GM23248 (cell line): ENCODE results near the gene TAF1C. TPM values are rescaled to one million over a fixed set of nuclear protein-coding genes. Genes with fewer than 3 reads are reported as not detected.

Experiments used
- DNase-seq: peaks from one replicate; pipeline ENCODE4 v3.0.0-alpha.2; 2015
- H2AFZ ChIP-seq: fragments of 200-600 bp; sonication (generic); 2 replicates; pipeline ENCODE4 v1.6.1; 2016; ENCODE audit warnings: antibody characterized with exemption
- H3F3A ChIP-seq: fragments of 200-600 bp; sonication (generic); 2 replicates; pipeline ENCODE4 v1.6.1; 2016; ENCODE audit warnings: mild to moderate bottlenecking, antibody characterized with exemption, mixed run types; ENCODE audit not compliant: insufficient read depth
- H3K27ac ChIP-seq: fragments of 200-600 bp; sonication (generic); 2 replicates; pipeline ENCODE4 v1.5.1; 2016; ENCODE audit warnings: mild to moderate bottlenecking
- H3K27me3 ChIP-seq: fragments of 200-600 bp; sonication (generic); replicated peaks from 2 replicates; pipeline ENCODE4 v1.6.1; 2016; ENCODE audit warnings: mild to moderate bottlenecking; ENCODE audit not compliant: insufficient read depth
- H3K36me3 ChIP-seq: fragments of 200-600 bp; sonication (generic); 2 replicates; pipeline ENCODE4 v1.6.1; 2016; ENCODE audit warnings: low read depth, mild to moderate bottlenecking
- H3K4me1 ChIP-seq: fragments of 200-600 bp; sonication (generic); 2 replicates; pipeline ENCODE4 v1.6.1; 2016; ENCODE audit warnings: mild to moderate bottlenecking; ENCODE audit not compliant: insufficient read depth
- H3K4me2 ChIP-seq: fragments of 200-600 bp; sonication (generic); one replicate; pipeline ENCODE4 v1.6.1; 2016; ENCODE audit warnings: mild to moderate bottlenecking; ENCODE audit not compliant: unreplicated experiment
- H3K4me3 ChIP-seq: fragments of 200-600 bp; sonication (generic); 2 replicates; pipeline ENCODE4 v1.5.1; 2016; ENCODE audit warnings: mild to moderate bottlenecking
- H3K79me2 ChIP-seq: fragments of 200-600 bp; sonication (generic); 2 replicates; pipeline ENCODE4 v1.6.1; 2016; ENCODE audit warnings: mild to moderate bottlenecking; ENCODE audit not compliant: insufficient read depth
- H3K9ac ChIP-seq: fragments of 200-600 bp; sonication (generic); 2 replicates; pipeline ENCODE4 v1.6.1; 2016; ENCODE audit warnings: mild to moderate bottlenecking
- H3K9me2 ChIP-seq: fragments of 200-600 bp; sonication (generic); 2 replicates; pipeline ENCODE4 v1.6.1; 2016; ENCODE audit warnings: mixed run types, mild to moderate bottlenecking, moderate library complexity; ENCODE audit not compliant: insufficient read depth
- H3K9me3 ChIP-seq: fragments of 200-600 bp; sonication (generic); one replicate; pipeline ENCODE4 v1.6.1; 2017; ENCODE audit warnings: low read depth
- H4K20me1 ChIP-seq: fragments of 200-600 bp; sonication (generic); 2 replicates; pipeline ENCODE4 v1.6.0; 2016; ENCODE audit not compliant: insufficient read depth
- EZH2 ChIP-seq: fragments of 200-600 bp; sonication (generic); IDR thresholded peaks from 2 replicates; pipeline ENCODE4 v1.6.1; 2018; ENCODE audit warnings: antibody characterized with exemption, mild to moderate bottlenecking; ENCODE audit not compliant: insufficient read depth, poor library complexity, severe bottlenecking
- EZH2phosphoT487 ChIP-seq: fragments of 200-600 bp; sonication (generic); IDR thresholded peaks from 2 replicates; pipeline ENCODE4 v1.6.1; 2018; ENCODE audit warnings: antibody characterized with exemption, moderate library complexity, mild to moderate bottlenecking, low read depth; ENCODE audit not compliant: insufficient read depth
- WGBS, 2 experiments: methylation state at CpG; one replicate each; pipeline ENCODE4 v1.1.6; 2015 to 2017; ENCODE audit warnings: low lambda C conversion rate in 2 of 2, low coverage in 1 of 2; ENCODE audit errors: missing lambda C conversion rate in 2 of 2; 5-methylcytosine and 5-hydroxymethylcytosine counted together
- in situ Hi-C: fragments of 300-500 bp; cut with MboI; formaldehyde crosslinking; loops from 2 replicates; pipeline ENCODE4 v1.15.0; 2020
- polyA plus RNA-seq: library from polyadenylated mRNA; unstranded; fragments of >200 nt; fragmentation: Nextera tagmentation; extraction: Ambion mirVana; gene quantifications from 2 replicates; pipeline ENCODE4 v1.2.1, GENCODE V29; 2016
- total RNA-seq: library from RNA; depleted of rRNA; stranded (reverse); fragments of >200 nt; shearing (Covaris generic); gene quantifications from 2 replicates; pipeline ENCODE4 v1.2.3, GENCODE V29; 2014

The TAF1C gene
- total and polyA plus RNA-seq, 2 experiments from 2014 or later, result 18.1 to 31.5 TPM

DNA sequence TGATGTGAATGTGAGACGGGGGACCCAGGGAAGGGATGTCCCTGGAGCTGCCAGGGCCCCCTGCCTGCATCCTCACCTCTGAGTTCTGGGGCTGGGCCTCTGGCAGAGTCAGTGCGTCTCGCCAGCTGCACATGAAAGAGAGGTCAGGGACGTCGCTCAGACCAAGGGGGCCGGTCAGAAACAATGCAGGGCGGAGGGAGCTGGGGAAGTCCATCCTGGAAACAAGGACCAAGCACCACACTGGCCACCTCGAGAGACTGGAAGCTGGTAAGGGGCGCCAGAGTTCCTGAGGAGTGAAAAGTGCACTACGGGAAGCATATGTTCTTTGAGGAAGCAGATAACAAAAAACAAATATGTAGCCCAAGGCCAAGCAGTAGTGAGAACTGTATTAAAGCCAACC, 2.1 kb downstream of the TAF1C start:
- DNase-seq, result no peak
- no peaks in the 10 kb centered on the region for H3K27me3 ChIP-seq
- no peaks in the 10 kb centered on the region for H3F3A ChIP-seq
- 94 to 98% methylated on average over 10 of the region's 10 CpGs for WGBS, 2 experiments
- H3K4me2 ChIP-seq, result no peak overlapping the region
- in situ Hi-C loops, result no loop called here
- H3K27ac ChIP-seq, result no peak overlapping the region
- H3K4me1 ChIP-seq, result no peaks in the 10 kb centered on the region
- no peak overlapping the region for H2AFZ ChIP-seq
- TF ChIP-seq EZH2phosphoT487 (no peak), EZH2 (no peak)
- H3K79me2 ChIP-seq, result peaks cover 34% of the 10 kb centered on the region
- no peaks in the 10 kb centered on the region for H3K36me3 ChIP-seq
- H3K9me3 ChIP-seq, result no peaks in the 10 kb centered on the region
- H3K9me2 ChIP-seq, result no peaks in the 10 kb centered on the region
- no peak overlapping the region for H3K9ac ChIP-seq
- no peaks in the 10 kb centered on the region; the same call in 1 of the 2 replicates for H4K20me1 ChIP-seq
- H3K4me3 ChIP-seq, result no peak overlapping the region

DNA sequence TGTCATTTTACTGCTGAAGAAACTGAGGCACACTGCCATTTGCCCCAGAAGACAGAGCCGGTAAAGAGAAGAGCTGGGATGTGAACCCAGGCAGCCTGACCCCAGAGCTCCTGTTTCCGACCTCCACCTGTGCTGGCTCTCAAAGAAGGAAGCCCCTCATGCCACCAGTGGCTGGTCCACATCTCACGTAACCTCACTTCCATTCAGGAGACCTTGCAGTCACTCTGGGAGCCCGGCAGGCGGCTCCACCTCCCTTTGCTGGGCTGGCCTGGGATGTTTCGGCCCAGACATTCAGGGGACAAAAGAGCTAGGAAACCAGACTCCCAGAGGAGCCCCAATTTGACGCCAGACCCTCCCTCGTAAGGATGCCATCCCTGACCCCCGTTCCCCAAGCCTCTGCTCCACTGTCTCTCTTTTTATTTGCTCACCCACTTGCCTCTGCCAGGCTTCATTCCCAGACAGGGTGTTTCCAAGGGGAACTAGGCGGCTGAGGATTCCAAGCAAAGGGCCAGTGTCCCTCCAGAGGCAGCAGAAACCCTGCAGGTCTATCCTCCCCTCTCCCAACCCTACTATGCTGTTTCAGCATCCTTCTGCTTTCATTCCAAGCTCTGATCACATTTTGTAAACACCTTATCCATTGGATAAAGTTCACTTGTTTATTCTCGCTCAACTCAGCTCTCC, 2.8 kb downstream of the TAF1C start:
- TF ChIP-seq EZH2phosphoT487 (no peak), EZH2 (no peak)
- WGBS, 2 experiments, result 85% methylated on average over 11 of the region's 11 CpGs
- in situ Hi-C loops, result no loop called here

DNA sequence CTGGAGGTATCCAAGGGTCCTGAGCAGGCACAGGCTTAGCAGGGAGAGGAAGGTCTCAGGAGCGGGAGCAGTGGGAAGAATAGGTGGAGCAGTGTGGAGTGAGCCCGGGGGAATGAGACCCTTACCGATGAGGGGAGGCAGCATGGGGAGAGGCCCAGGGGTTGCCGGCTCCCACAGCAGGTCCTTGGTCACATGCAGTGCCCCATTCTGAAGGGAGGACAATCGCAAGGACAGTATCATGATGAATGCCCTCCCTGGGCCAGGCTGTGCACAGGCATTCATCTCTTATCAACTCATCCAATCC, 3.3 kb downstream of the TAF1C start:
- no peaks in the 10 kb centered on the region for H3K27me3 ChIP-seq
- H3K27ac ChIP-seq, result no peak overlapping the region
- no peak overlapping the region for H3K9ac ChIP-seq
- WGBS, 2 experiments, result 93 to 99% methylated on average over 3 to 5 of the region's 5 CpGs
- H3K36me3 ChIP-seq, result no peaks in the 10 kb centered on the region
- in situ Hi-C loops, result no loop called here
- no peak overlapping the region for H3K4me3 ChIP-seq
- H3K9me3 ChIP-seq, result no peaks in the 10 kb centered on the region
- no peak overlapping the region for H3K4me2 ChIP-seq
- no peak overlapping the region for H2AFZ ChIP-seq
- no peaks in the 10 kb centered on the region; the same call in 1 of the 2 replicates for H4K20me1 ChIP-seq
- peaks cover 34% of the 10 kb centered on the region for H3K79me2 ChIP-seq
- H3F3A ChIP-seq, result no peaks in the 10 kb centered on the region
- no peak for TF ChIP-seq EZH2phosphoT487
- H3K4me1 ChIP-seq, result no peaks in the 10 kb centered on the region
- H3K9me2 ChIP-seq, result no peaks in the 10 kb centered on the region
- no peak for DNase-seq

More for the DNA sequence above, 2.8 kb downstream of the TAF1C start:
- Histone ChIP-seq H3K27ac (no peak overlapping the region), H3K4me2 (no peak overlapping the region), H2AFZ (no peak overlapping the region), H3K27me3 (no peaks in the 10 kb centered on the region), H3K9me3 (no peaks in the 10 kb centered on the region), H3K9ac (no peak overlapping the region), H3K36me3 (no peaks in the 10 kb centered on the region), H3K4me3 (no peak overlapping the region), H4K20me1 (no peaks in the 10 kb centered on the region; the same call in 1 of the 2 replicates), H3K79me2 (peaks cover 34% of the 10 kb centered on the region), H3K4me1 (no peaks in the 10 kb centered on the region), H3F3A (no peaks in the 10 kb centered on the region), H3K9me2 (no peaks in the 10 kb centered on the region)
- DNase-seq, result peak; percentile 47

DNA sequence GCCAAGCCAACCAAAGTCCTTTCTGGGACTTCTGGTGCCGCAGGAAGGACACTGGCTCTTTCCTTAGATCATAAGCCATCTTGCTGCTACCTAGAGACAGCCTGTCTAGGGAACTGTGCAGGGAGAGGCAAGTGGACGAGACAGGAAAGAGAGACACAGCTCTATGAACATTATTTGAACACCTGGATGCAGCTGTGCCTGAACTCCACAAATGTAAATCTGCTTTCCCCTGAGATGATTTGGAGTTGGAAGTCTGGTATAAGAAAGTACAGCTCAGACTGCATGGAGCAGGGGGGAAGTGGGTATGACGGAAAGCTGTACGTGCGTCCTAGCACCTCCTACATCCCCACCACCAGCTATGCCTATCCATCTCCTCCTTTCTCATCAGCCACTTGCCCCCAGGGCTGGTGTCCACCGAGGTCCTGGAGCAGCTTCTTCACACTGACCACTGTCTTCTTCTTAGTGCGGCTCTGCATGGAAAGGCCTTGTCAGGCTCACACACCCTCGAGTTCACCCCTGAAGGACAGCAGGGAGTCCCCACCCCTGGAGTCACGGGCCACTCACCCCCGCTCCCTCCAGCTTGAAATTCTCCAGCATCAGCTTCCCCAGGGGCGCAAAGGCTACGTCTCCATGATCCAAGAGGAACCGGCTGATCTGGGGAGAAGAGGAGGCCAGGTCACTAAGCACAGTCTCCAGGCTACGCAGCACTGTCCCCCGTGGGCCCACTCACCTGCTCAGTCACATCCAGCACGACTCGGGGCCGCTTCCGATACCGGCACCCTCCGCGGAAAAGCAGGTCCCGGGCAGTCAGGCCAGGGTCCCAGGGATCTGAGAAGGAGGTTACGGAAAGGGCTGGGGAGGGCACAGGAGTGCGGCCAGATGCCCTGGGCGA, 3.9 kb downstream of the TAF1C start:
- in situ Hi-C loops, result no loop called here
- no peaks in the 10 kb centered on the region for H3K9me2 ChIP-seq
- H3K36me3 ChIP-seq, result no peaks in the 10 kb centered on the region
- no peak overlapping the region for H3K27ac ChIP-seq
- H3F3A ChIP-seq, result peaks cover 5% of the 10 kb centered on the region; the same call in 1 of the 2 replicates
- peaks cover 2% of the 10 kb centered on the region; the same call in 1 of the 2 replicates for H3K4me1 ChIP-seq
- no peak overlapping the region for H2AFZ ChIP-seq
- no peak overlapping the region for H3K4me2 ChIP-seq
- peaks cover 34% of the 10 kb centered on the region for H3K79me2 ChIP-seq
- 95 to 96% methylated on average over 25 to 26 of the region's 26 CpGs for WGBS, 2 experiments
- TF ChIP-seq EZH2 (no peak), EZH2phosphoT487 (no peak)
- H3K9ac ChIP-seq, result no peak overlapping the region
- DNase-seq, result no peak
- H3K4me3 ChIP-seq, result no peak overlapping the region
- H3K27me3 ChIP-seq, result no peaks in the 10 kb centered on the region
- H4K20me1 ChIP-seq, result no peaks in the 10 kb centered on the region; the same call in 1 of the 2 replicates
- H3K9me3 ChIP-seq, result no peaks in the 10 kb centered on the region
